Tibial nerve (tissue), 4 donors: ENCODE results near the gene OVAAL. TPM values are rescaled to one million over a fixed set of nuclear protein-coding genes. Genes with fewer than 3 reads are reported as not detected.
"Not testable (repeated sequence)": the region's sequence is repeated elsewhere in the genome, so short reads cannot be mapped to it uniquely, and the experiment has no call there.

Experiments used
- DNase-seq, 2 donors: peaks; one replicate each; pipeline ENCODE4 v3.0.0-alpha.2; 2019; ENCODE audit warnings: low spot score in 2 of 2
- H3K27ac ChIP-seq, 4 donors: fragments of 200-600 bp; sonication (generic) in 3 of 4; one replicate each; pipeline ENCODE4 v1.5.1; 2017 to 2019; ENCODE audit warnings: mild to moderate bottlenecking in 1 of 4
- H3K27me3 ChIP-seq, 2 donors: fragments of 200-600 bp; sonication (generic) in 1 of 2; one replicate each; pipeline versions ENCODE4 v1.5.1 to v1.6.0; 2017 to 2019
- H3K36me3 ChIP-seq, 3 donors: fragments of 200-600 bp; sonication (generic); one replicate each; pipeline ENCODE4 v1.5.1; 2018 to 2019
- H3K4me1 ChIP-seq, 4 donors: fragments of 200-600 bp; sonication (generic) in 3 of 4; one replicate each; pipeline ENCODE4 v1.5.1; 2017 to 2019
- H3K4me3 ChIP-seq, 4 donors: fragments of 200-600 bp; sonication (generic) in 3 of 4; one replicate each; pipeline ENCODE4 v1.5.1; 2017 to 2019; ENCODE audit warnings: mild to moderate bottlenecking in 1 of 4, moderate library complexity in 1 of 4
- H3K9me3 ChIP-seq, 4 donors: fragments of 200-600 bp; sonication (generic) in 3 of 4; one replicate each; pipeline ENCODE4 v1.5.1; 2017 to 2019
- EP300 ChIP-seq, 2 donors: sonication (generic); formaldehyde crosslinking; IDR thresholded peaks; one replicate each; pipeline ENCODE4 v1.6.1; 2017; ENCODE audit warnings: antibody characterized with exemption in 2 of 2, mild to moderate bottlenecking in 1 of 2
- POLR2A ChIP-seq, 2 donors: fragments of 450-650 bp; IDR thresholded peaks; one replicate each; pipeline ENCODE4 v1.6.1; 2017; ENCODE audit warnings: antibody characterized with exemption in 2 of 2, mild to moderate bottlenecking in 2 of 2, moderate library complexity in 2 of 2
- WGBS, 2 donors: methylation state at CpG; one replicate each; pipeline ENCODE4 v1.1.5; 2018; 5-methylcytosine and 5-hydroxymethylcytosine counted together
- total RNA-seq, 4 donors: library from RNA; depleted of rRNA; stranded (reverse); fragments of >200 nt; gene quantifications; one replicate each; pipeline ENCODE4 v1.1.0, GENCODE V29; 2016
- TF ChIP-seq, protein P1 (sequence below), 5 experiments: fragments of 200-600 bp in 3 of 5; fragments of 450-650 bp in 2 of 5; sonication (generic) in 3 of 5; IDR thresholded peaks; one replicate each; pipeline ENCODE4 v1.5.1; 2016 to 2019; ENCODE audit warnings: antibody characterized with exemption in 5 of 5, mild to moderate bottlenecking in 3 of 5, moderate library complexity in 2 of 5

Gene OVAAL
- total RNA-seq, 4 donors from 2014 or later, result not detected

DNA sequence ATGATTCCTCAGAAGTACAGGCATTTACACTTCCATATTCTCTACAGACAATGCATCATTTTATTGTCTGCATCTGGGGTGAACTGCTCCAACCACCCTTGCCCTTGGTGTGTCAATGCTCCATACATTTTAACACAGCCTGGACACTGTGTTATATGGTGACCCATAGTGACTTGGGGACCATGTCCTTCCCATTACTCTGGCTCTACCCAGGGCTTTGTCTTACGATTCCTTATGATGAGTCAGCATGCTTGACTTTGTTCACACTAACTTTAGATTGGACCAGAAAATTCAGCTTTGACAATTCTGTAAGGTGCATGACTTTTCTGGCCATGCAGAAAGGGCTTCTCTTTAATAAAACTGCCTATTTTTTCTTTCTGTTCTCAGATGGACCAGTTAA is 6.8 kb upstream of the OVAAL start:
- 56 to 64% methylated on average over 1 of the region's 1 CpG for WGBS, 2 donors
- H3K27ac ChIP-seq, result no peak overlapping the region
- DNase-seq, result no peak
- H3K4me3 ChIP-seq, result no peak overlapping the region
- no peaks in the 10 kb centered on the region for H3K4me1 ChIP-seq
- TF ChIP-seq POLR2A (IDR thresholded peaks at IDR 0.05) (no peak), EP300 (IDR thresholded peaks at IDR 0.05) (no peak)
- TF ChIP-seq, protein P1, sequence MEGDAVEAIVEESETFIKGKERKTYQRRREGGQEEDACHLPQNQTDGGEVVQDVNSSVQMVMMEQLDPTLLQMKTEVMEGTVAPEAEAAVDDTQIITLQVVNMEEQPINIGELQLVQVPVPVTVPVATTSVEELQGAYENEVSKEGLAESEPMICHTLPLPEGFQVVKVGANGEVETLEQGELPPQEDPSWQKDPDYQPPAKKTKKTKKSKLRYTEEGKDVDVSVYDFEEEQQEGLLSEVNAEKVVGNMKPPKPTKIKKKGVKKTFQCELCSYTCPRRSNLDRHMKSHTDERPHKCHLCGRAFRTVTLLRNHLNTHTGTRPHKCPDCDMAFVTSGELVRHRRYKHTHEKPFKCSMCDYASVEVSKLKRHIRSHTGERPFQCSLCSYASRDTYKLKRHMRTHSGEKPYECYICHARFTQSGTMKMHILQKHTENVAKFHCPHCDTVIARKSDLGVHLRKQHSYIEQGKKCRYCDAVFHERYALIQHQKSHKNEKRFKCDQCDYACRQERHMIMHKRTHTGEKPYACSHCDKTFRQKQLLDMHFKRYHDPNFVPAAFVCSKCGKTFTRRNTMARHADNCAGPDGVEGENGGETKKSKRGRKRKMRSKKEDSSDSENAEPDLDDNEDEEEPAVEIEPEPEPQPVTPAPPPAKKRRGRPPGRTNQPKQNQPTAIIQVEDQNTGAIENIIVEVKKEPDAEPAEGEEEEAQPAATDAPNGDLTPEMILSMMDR (IDR thresholded peaks at IDR 0.05), result no peak
- H3K27me3 ChIP-seq, result no peaks in the 10 kb centered on the region
- H3K36me3 ChIP-seq, result no peaks in the 10 kb centered on the region
- no peaks in the 10 kb centered on the region for H3K9me3 ChIP-seq

DNA sequence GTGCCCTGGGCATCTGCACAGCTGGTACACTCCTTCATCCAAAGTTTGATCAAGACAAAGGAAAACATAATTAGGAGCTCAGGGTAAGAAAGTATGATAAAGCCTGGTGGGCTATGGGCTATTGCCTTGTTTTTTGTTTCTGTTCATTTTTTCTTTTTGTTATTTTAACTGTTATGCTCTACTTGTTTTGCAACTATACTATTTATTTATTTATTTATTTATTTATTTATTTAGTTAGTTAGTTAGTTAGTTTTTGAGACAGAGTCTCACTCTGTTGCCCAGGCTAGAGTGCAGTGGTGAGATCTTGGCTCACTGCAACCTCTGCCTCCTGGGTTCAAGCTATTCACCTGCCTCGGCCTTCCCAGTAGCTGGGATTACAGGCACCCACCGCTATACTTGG is 5.7 kb upstream of the OVAAL start:
- H3K27ac ChIP-seq, H3K4me1 ChIP-seq, H3K9me3 ChIP-seq, DNase-seq, H3K4me3 ChIP-seq, H3K36me3 ChIP-seq, H3K27me3 ChIP-seq: not testable (repeated sequence)
- 95 to 96% methylated on average over 2 of the region's 2 CpGs for WGBS, 2 donors

DNA sequence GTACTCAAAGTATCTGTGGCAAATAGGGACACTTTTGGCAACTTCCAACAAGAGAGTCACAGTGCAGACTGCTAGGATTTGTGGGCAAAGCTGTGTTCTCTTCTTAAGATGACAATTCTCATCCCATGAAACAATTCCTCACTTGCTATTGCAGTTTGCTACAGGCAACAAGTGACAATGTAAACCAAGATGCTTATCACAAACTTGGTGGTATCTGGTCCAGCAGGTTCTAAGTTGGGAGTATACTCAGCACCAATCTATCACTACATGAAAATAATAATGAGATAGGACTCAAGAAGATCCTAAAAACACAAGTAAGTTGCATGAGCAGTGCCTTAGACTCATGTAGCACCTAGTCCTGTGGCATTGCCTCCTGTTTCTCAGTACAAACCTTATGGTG is 3.4 kb upstream of the OVAAL start:
- H3K27ac ChIP-seq, result no peak overlapping the region
- no peak for DNase-seq
- H3K4me1 ChIP-seq, result no peaks in the 10 kb centered on the region
- H3K36me3 ChIP-seq, result no peaks in the 10 kb centered on the region
- no peaks in the 10 kb centered on the region for H3K27me3 ChIP-seq
- no peaks in the 10 kb centered on the region for H3K9me3 ChIP-seq
- no peak for TF ChIP-seq EP300 (IDR thresholded peaks at IDR 0.05)
- TF ChIP-seq, protein P1 (IDR thresholded peaks at IDR 0.05), result no peak
- no peak for TF ChIP-seq POLR2A (IDR thresholded peaks at IDR 0.05)
- H3K4me3 ChIP-seq, result no peak overlapping the region

DNA sequence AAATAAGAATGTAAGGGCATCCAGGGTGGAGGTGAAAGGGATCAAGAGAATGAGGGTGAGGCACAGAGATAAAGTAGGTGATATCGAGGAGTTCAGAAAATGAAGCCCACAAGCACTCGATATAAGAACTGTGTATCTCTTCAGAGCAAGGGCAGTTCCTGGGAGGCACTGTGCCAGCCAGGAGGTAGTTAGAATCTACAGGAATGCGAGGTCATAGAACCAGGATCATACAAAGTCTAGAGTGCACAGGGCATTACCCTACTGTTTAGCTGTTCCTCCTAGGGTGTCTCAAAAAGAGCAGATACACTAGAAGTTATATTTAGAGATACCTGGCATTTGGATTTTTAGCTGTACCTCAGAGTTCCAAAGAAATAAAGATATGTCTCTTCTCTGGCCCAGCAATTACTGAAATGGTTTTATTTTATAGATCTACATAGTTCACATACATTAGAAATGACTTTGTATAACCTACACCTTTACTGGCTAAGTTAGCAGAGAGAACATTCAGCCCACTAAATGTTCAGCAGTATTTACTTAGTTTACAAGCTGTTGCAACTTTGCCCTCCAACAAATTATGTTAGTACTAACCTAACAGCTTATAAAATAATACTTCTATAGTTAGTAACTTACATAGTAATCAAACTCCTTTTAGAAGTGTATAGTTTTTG is 1.6 kb downstream of the OVAAL start:
- 64 to 75% methylated on average over 3 of the region's 3 CpGs for WGBS, 2 donors
- DNase-seq, result no peak
- Histone ChIP-seq H3K4me3 (no peak overlapping the region), H3K9me3 (no peaks in the 10 kb centered on the region), H3K27me3 (no peaks in the 10 kb centered on the region), H3K36me3 (no peaks in the 10 kb centered on the region), H3K4me1 (no peaks in the 10 kb centered on the region), H3K27ac (no peak overlapping the region)
- TF ChIP-seq, protein P1 (IDR thresholded peaks at IDR 0.05), result no peak
- no peak for TF ChIP-seq POLR2A (IDR thresholded peaks at IDR 0.05)

DNA sequence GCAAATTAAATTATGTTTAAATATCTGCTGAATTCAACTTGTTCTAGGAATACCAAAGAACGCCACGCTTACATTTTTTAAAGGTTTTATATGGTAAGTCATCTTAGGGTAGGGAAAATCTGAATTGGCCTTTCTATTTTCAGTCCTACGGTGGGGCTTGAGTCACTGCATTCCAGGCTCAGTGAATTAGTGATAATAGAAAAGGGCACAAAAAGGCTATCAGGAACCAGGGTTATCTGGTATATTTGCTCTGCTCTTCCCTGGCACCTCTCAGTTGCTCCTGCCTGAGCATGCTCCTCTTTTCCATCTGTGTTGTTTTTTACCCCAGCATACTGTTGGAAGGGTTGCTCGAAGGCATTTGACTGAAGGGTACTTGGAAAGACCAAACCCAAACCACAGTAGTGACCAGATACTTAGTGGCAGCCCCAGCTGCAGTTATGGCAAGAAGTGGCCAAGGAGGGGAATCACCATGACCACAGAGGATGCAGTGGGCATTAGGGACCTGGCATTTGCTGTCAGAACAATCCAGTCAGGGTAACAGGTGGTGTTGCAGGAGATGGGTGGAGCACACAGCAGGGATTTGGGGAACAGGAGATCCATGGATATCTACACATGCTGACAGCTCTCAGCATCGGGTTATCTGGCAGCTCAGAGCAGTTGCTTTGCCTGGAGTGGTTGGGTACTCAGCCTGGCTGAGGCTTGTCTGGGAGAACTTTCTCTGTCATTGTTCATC is 2.3 kb downstream of the OVAAL start:
- H3K4me3 ChIP-seq, result no peak overlapping the region
- no peak overlapping the region for H3K27ac ChIP-seq
- H3K36me3 ChIP-seq, result no peaks in the 10 kb centered on the region
- no peak for DNase-seq
- no peaks in the 10 kb centered on the region for H3K9me3 ChIP-seq
- TF ChIP-seq, protein P1 (IDR thresholded peaks at IDR 0.05), result no peak
- TF ChIP-seq EP300 (IDR thresholded peaks at IDR 0.05) (no peak), POLR2A (IDR thresholded peaks at IDR 0.05) (no peak)
- 69 to 74% methylated on average over 4 to 5 of the region's 5 CpGs for WGBS, 2 donors
- H3K4me1 ChIP-seq, result no peaks in the 10 kb centered on the region
- no peaks in the 10 kb centered on the region for H3K27me3 ChIP-seq
